ENCODE measurements around the gene HOXC13.

GRCh38 chr12:53950789-53951576 lies 12.4 kb downstream of the HOXC13 start:
- TF ChIP-seq FOXK2 (IDR thresholded peaks at IDR 0.05) (no peak), SUZ12 (IDR thresholded peaks at IDR 0.05) (no peak), FOXA1 (IDR thresholded peaks at IDR 0.05) (no peak), LEF1 (IDR thresholded peaks at IDR 0.05; ENCODE audit: borderline replicate concordance) (no peak), ZNF384 (IDR thresholded peaks at IDR 0.05) (no peak), FOXM1 (IDR thresholded peaks at IDR 0.05; ENCODE audit: borderline replicate concordance) (no peak), SP1 (IDR thresholded peaks at IDR 0.05) (no peak), NFRKB (IDR thresholded peaks at IDR 0.05) (no peak), ELF4 (IDR thresholded peaks at IDR 0.05) (no peak)

All from HEK293T (cell line).